Measurements from ENCODE around the gene UBAP1L. TPM values are rescaled to one million over a fixed set of nuclear protein-coding genes. Genes with fewer than 3 reads are reported as not detected.

UBAP1L gene
- total and polyA plus RNA-seq, 2 donors (not counting 3 experiments of a cell fraction or from before 2014, with no cell fraction given): 1.9 to 5.0 TPM

GRCh38 chr15:65049418-65049840, 65.6 kb downstream of the UBAP1L start:
- dilution Hi-C loops (cut with MboI; ENCODE audit: extremely low pct_ligation_motif_present, low sequenced_read_pairs): no loop called here
- Histone ChIP-seq H3K9me1 (replicated peaks; ENCODE audit: control insufficient read depth, extremely low read depth, insufficient read depth, low read length) (no peaks in the 10 kb centered on the region), H3K4me3 (replicated peaks in 1 of 3; ENCODE audit: insufficient read depth in 1 of 3, low read depth in 1 of 3, low read length in 3 of 3) (peak overlapping the region; percentile 2 to 35 (median 22)), H2AFZ (ENCODE audit: low read depth, low read length) (peak overlapping the region; percentile 40), H3K4me1 (ENCODE audit: control insufficient read depth, extremely low read depth, insufficient read depth, low read length) (peaks cover 11% of the 10 kb centered on the region), H3K27ac (ENCODE audit: insufficient read depth, low read depth, low read length) (no peak overlapping the region), H4K20me1 (replicated peaks; ENCODE audit: control insufficient read depth, extremely low read depth, insufficient read depth, low read length) (no peaks in the 10 kb centered on the region), H3K27me3 (ENCODE audit: control insufficient read depth in 2 of 2, insufficient read depth in 2 of 2, low read length in 2 of 2) (no peaks in the 10 kb centered on the region), H3K9me3 (replicated peaks; ENCODE audit: control insufficient read depth, insufficient read depth, low read length) (no peaks in the 10 kb centered on the region), H3K36me3 (ENCODE audit: control insufficient read depth in 2 of 2, extremely low read depth in 1 of 2, insufficient read depth in 2 of 2, low read length in 2 of 2) (no peaks in the 10 kb centered on the region), H3K79me2 (ENCODE audit: control insufficient read depth, insufficient read depth, low read length) (no peaks in the 10 kb centered on the region), H3K9ac (replicated peaks; ENCODE audit: extremely low read depth, insufficient read depth, low read length) (no peak overlapping the region), H3K4me2 (ENCODE audit: insufficient read depth, low read length) (peak overlapping the region; percentile 61)
- intact Hi-C loops (cut with micrococcal nuclease): loop anchor here (1.0 to 2.0 kb wide), 2 partner anchors 17 to 84 kb away; partner anchors contain the start of gene PDCD7
- no peak for TF ChIP-seq MYC (IDR thresholded peaks at IDR 0.05; ENCODE audit: low read depth, low read length)
- TF ChIP-seq MAX (IDR thresholded peaks at IDR 0.05; ENCODE audit: insufficient read depth, insufficient read length): peak; percentile 86
- ChIA-PET CTCF (interaction anchor here (0.9 to 2.6 kb wide), 3 partner anchors 12 to 52 kb away, joined by 5 to 15 read pairs (median 6); no protein-coding TSS in a partner anchor), POLR2A (no interaction called here)
- FAIRE-seq: peak; percentile 99
- BruUV-seq (replicated peaks): no TSS peak
- DNase-seq (ENCODE audit: low read depth, low spot score): peak; percentile 92

GRCh38 chr15:65048241-65048640, 66.8 kb downstream of the UBAP1L start:
- no TSS peak for BruUV-seq (replicated peaks)
- dilution Hi-C loops (cut with MboI; ENCODE audit: extremely low pct_ligation_motif_present, low sequenced_read_pairs): no loop called here
- Histone ChIP-seq H3K9me3 (replicated peaks; ENCODE audit: control insufficient read depth, insufficient read depth, low read length) (no peaks in the 10 kb centered on the region), H3K4me3 (replicated peaks in 1 of 3; ENCODE audit: insufficient read depth in 1 of 3, low read depth in 1 of 3, low read length in 3 of 3) (no peak overlapping the region), H3K27ac (ENCODE audit: insufficient read depth, low read depth, low read length) (no peak overlapping the region), H3K9me1 (replicated peaks; ENCODE audit: control insufficient read depth, extremely low read depth, insufficient read depth, low read length) (no peaks in the 10 kb centered on the region), H3K36me3 (ENCODE audit: control insufficient read depth in 2 of 2, extremely low read depth in 1 of 2, insufficient read depth in 2 of 2, low read length in 2 of 2) (no peaks in the 10 kb centered on the region), H3K4me1 (ENCODE audit: control insufficient read depth, extremely low read depth, insufficient read depth, low read length) (peaks cover 11% of the 10 kb centered on the region), H3K27me3 (ENCODE audit: control insufficient read depth in 2 of 2, insufficient read depth in 2 of 2, low read length in 2 of 2) (no peaks in the 10 kb centered on the region), H3K9ac (replicated peaks; ENCODE audit: extremely low read depth, insufficient read depth, low read length) (no peak overlapping the region), H2AFZ (ENCODE audit: low read depth, low read length) (no peak overlapping the region), H3K4me2 (ENCODE audit: insufficient read depth, low read length) (no peak overlapping the region), H4K20me1 (replicated peaks; ENCODE audit: control insufficient read depth, extremely low read depth, insufficient read depth, low read length) (no peaks in the 10 kb centered on the region), H3K79me2 (ENCODE audit: control insufficient read depth, insufficient read depth, low read length) (no peaks in the 10 kb centered on the region)
- ChIA-PET CTCF (interaction anchor here (0.7 to 0.9 kb wide), 4 partner anchors 8 to 309 kb away, joined by 3 to 6 read pairs (median 3); no protein-coding TSS in a partner anchor), POLR2A (interaction anchor here (0.7 kb wide), 1 partner anchor 546 kb away, joined by 5 read pairs; no protein-coding TSS in a partner anchor)
- DNase-seq (ENCODE audit: low read depth, low spot score) (no peak), FAIRE-seq (no peak)
- intact Hi-C loops (cut with micrococcal nuclease): loop anchor here (2.0 kb wide), 1 partner anchor 15 kb away; no protein-coding TSS in a partner anchor
- TF ChIP-seq GATA2 (IDR thresholded peaks at IDR 0.05; ENCODE audit: insufficient read depth, insufficient read length, low read depth, low read length) (no peak), MAX (IDR thresholded peaks at IDR 0.05; ENCODE audit: insufficient read depth, insufficient read length) (no peak), POLR2A (IDR thresholded peaks at IDR 0.05; ENCODE audit: low read depth, low read length) (no peak), JUN (IDR thresholded peaks at IDR 0.05; ENCODE audit: borderline replicate concordance, insufficient read depth, insufficient read length, low read depth) (no peak), FOS (IDR thresholded peaks at IDR 0.05; ENCODE audit: borderline replicate concordance, insufficient read depth, low read length) (no peak), EZH2 (IDR thresholded peaks at IDR 0.05; ENCODE audit: borderline replicate concordance, low read depth, low read length, severe bottlenecking) (no peak), MYC (IDR thresholded peaks at IDR 0.05; ENCODE audit: low read depth, low read length) (no peak), CTCF (IDR thresholded peaks at IDR 0.05; ENCODE audit: extremely low read depth in 1 of 2, insufficient read depth in 1 of 2, low read depth in 1 of 2, low read length in 2 of 2) (no peak), POLR2AphosphoS5 (IDR thresholded peaks at IDR 0.05; ENCODE audit: insufficient read depth, low read depth, low read length) (no peak)
